Activated CD4-positive, alpha-beta T cell treated with anti-CD3 and anti-CD28 coated beads, Interleukin-2, amount 10 ng/mL, durations not matched to agents 24 days and 14 days (primary cell): Measurements from ENCODE around the gene ARHGAP22. TPM values are rescaled to one million over a fixed set of nuclear protein-coding genes. Genes with fewer than 3 reads are reported as not detected.

ENCODE experiments used
- DNase-seq: peaks from one replicate; pipeline ENCODE4 v3.0.0; 2022
- H3K27ac Mint-ChIP-seq: one replicate; pipeline ENCODE4 v1.8.0; 2022; ENCODE audit warnings: mild to moderate bottlenecking, mixed read lengths
- H3K27me3 Mint-ChIP-seq: one replicate; pipeline ENCODE4 v1.8.0; 2022; ENCODE audit warnings: mixed read lengths
- H3K36me3 Mint-ChIP-seq: one replicate; pipeline ENCODE4 v1.8.0; 2022; ENCODE audit warnings: low read depth, mild to moderate bottlenecking, mixed read lengths
- H3K4me1 Mint-ChIP-seq: one replicate; pipeline ENCODE4 v1.8.0; 2021; ENCODE audit warnings: mixed read lengths
- H3K4me3 Mint-ChIP-seq: one replicate; pipeline ENCODE4 v1.8.0; 2022; ENCODE audit warnings: mild to moderate bottlenecking, moderate library complexity, mixed read lengths
- H3K9me3 Mint-ChIP-seq: one replicate; pipeline ENCODE4 v1.8.0; 2021; ENCODE audit warnings: mixed read lengths
- intact Hi-C: fragments of 100-400 bp; cut with micrococcal nuclease; formaldehyde crosslinking; loops from one replicate; pipeline ENCODE4 v1.15.1; 2023
- total RNA-seq: library from RNA; stranded (reverse); gene quantifications from 2 replicates; pipeline ENCODE4 v1.2.3, GENCODE V29; 2022

The ARHGAP22 gene
- total RNA-seq, 1 donor from 2014 or later = not detected

DNA sequence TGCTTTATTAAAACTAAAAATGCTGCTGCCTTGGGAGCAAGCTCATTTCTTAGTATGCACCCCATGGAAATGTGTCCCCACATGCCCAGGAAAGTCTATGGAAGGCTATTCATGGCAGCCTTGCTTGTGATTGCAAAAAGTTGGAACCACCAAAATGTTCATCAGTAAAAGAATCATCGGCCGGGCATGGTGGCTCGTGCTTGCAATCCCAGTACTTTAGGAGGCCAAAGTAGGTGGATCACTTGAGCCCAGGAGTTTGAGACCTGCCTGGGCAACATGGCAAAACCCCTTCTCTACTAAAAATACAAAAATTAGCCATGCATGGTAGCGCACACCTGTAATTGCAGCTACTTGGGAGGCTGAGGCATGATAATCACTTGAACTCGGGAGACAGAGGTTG is 79.8 kb downstream of the ARHGAP22 start:
- no peaks in the 10 kb centered on the region for H3K4me1 Mint-ChIP-seq
- H3K36me3 Mint-ChIP-seq = no peaks in the 10 kb centered on the region
- DNase-seq = no peak
- intact Hi-C loops = no loop called here
- no peak overlapping the region for H3K27ac Mint-ChIP-seq
- H3K9me3 Mint-ChIP-seq = no peaks in the 10 kb centered on the region
- H3K27me3 Mint-ChIP-seq = peaks cover 54% of the 10 kb centered on the region
- no peak overlapping the region for H3K4me3 Mint-ChIP-seq

DNA sequence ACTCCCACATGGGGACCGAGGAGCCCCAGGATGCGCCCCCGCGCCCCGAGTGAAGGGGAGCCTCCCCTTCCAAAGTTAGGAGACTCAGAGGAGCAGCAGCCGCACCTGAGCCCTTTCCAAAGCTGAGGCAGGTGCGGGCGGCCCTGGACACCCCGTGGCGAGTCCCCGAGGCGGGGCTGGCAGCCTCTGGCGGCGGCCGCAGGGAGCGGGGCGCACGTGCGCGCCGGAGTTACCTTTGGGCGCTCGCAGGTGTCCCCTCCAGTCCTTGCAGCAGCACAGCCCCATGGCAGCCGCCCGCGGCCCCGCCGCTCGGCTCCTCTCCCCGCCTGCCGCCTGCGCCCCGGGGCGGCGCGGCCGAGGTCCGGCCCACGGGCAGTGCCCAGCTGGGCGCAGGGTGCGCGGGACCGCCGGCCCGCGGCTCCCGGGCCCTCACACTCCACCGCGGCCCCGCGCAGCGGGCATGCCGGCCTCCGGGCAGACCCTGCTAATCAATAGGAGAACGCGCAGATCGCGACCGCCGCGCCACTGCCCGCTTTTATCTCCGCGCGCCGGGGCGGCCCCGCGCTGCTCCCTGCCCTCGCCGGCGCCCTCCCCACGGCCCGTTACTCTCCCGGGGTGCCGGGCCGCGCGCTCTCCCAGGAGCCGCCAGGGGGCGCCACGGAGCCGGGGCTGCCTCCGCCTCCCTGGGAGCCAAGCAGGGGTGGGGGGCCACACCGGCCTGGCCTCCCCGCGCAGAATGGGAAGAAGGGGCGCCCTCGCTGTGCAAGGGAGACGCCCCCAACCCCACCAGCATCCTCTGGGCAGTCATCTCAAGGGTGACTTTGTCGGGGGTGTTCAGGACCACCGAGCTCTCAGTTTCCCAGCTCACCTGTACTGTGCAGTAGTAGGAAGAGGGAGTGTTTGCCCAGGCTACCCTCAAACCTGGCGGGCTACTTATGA is 80.8 kb downstream of the ARHGAP22 start:
- H3K27me3 Mint-ChIP-seq = peaks cover 60% of the 10 kb centered on the region
- H3K9me3 Mint-ChIP-seq = no peaks in the 10 kb centered on the region
- DNase-seq = no peak
- H3K27ac Mint-ChIP-seq = no peak overlapping the region
- H3K36me3 Mint-ChIP-seq = no peaks in the 10 kb centered on the region
- H3K4me3 Mint-ChIP-seq = no peak overlapping the region
- intact Hi-C loops = no loop called here
- H3K4me1 Mint-ChIP-seq = no peaks in the 10 kb centered on the region

DNA sequence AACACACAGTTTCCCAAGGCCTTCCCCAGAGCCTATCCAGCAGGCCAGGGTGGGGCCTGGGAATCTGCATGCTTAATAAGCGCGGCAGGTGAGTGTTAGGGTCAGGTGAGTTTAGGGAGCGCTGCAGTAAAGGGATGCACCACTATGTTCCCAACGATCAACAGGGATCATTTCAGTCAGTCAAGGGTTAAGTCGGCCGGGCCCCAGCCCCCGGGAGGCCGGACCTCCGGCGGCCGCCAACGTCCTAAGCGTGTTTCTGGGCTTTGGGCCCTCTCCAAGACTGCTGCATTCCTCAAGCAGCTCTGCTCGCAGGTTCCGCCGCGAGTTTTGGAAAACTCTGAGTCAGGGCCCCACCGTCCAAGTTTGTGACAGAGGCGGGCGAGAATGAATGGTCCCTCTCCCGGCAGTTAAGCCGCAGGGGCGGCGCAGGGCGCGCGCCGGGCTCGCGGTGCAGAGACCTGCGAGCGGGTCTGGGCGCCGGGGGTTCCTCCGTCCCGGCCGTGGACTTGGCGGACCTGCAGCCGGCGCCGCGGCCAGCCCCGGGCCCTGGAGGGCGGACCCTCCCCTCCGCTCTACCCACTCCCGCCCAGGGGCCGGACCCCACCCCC is 81.6 kb downstream of the ARHGAP22 start:
- Mint-ChIP-seq H3K4me3 (no peak overlapping the region), H3K9me3 (no peaks in the 10 kb centered on the region), H3K27me3 (peaks cover 58% of the 10 kb centered on the region), H3K27ac (no peak overlapping the region), H3K4me1 (no peaks in the 10 kb centered on the region), H3K36me3 (no peaks in the 10 kb centered on the region)
- intact Hi-C loops = no loop called here
- DNase-seq = no peak

DNA sequence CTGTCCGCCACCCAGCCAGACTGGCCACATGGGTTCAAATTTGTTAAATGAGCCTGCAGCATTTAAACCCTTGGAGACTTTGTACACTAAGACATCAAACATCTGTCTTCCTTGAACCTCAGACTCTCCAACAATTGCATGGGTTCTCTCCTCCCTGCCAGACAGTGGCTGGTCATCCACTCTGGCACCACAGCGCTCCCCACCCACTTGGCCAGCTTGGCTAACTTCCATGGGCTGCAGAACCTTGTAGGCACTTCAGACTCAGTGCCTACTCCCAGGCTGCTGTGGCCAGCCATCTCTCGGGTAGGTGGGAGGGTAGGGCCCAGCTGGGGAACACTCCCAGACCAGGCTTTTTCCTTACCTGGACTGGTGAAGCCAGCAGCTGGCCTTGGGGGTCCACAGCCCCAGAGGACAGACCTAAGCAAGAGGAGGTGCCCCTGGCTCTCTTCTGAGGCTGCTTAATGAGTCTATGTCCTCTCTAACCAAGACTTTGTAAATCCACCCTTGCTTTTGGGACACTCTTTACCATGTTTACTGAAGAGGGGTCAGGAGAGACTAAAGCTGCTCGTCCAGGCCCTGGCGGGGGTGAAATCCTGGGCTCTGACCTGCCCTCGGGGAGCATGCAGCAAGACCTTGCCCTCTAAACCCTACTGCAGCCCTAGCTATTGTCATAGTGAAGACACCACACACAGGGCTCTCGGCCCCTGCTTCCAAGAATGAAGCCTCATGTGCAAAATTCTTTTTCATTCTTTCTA is 82.7 kb downstream of the ARHGAP22 start:
- DNase-seq = no peak
- Mint-ChIP-seq H3K4me3 (no peak overlapping the region), H3K9me3 (no peaks in the 10 kb centered on the region), H3K4me1 (no peaks in the 10 kb centered on the region), H3K27me3 (peaks cover 56% of the 10 kb centered on the region), H3K27ac (no peak overlapping the region), H3K36me3 (no peaks in the 10 kb centered on the region)
- intact Hi-C loops = no loop called here

GRCh38 chr10:48520594-48520993 is 84.3 kb downstream of the ARHGAP22 start:
- intact Hi-C loops = no loop called here
- H3K27me3 Mint-ChIP-seq = peaks cover 48% of the 10 kb centered on the region
- DNase-seq = no peak
- H3K27ac Mint-ChIP-seq = no peak overlapping the region
- no peaks in the 10 kb centered on the region for H3K9me3 Mint-ChIP-seq
- no peaks in the 10 kb centered on the region for H3K4me1 Mint-ChIP-seq
- no peaks in the 10 kb centered on the region for H3K36me3 Mint-ChIP-seq
- H3K4me3 Mint-ChIP-seq = no peak overlapping the region

DNA sequence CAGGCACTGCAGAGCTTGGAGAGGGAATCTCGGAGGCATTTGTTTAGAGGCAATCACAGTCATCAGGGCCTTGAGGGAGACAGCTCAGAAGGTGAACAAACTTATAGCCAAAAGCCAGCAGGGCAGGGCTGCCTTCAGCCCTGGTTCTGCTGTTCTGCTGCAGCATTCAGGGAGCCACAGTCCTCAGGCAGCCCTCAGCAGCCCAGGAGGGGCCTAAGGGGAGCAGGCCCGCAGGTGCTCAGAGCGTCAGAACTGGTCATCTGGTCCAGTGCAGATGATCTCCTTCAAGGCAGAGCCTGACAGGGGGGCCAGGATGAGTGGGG is 84.7 kb downstream of the ARHGAP22 start:
- H3K4me1 Mint-ChIP-seq = no peaks in the 10 kb centered on the region
- no peaks in the 10 kb centered on the region for H3K36me3 Mint-ChIP-seq
- DNase-seq = no peak
- H3K27ac Mint-ChIP-seq = no peak overlapping the region
- peaks cover 44% of the 10 kb centered on the region for H3K27me3 Mint-ChIP-seq
- H3K4me3 Mint-ChIP-seq = no peak overlapping the region
- intact Hi-C loops = no loop called here
- H3K9me3 Mint-ChIP-seq = no peaks in the 10 kb centered on the region

GRCh38 chr10:48519481-48520183 is 85.2 kb downstream of the ARHGAP22 start:
- DNase-seq = no peak
- Mint-ChIP-seq H3K27me3 (peaks cover 39% of the 10 kb centered on the region), H3K4me1 (no peaks in the 10 kb centered on the region), H3K27ac (no peak overlapping the region), H3K9me3 (no peaks in the 10 kb centered on the region), H3K4me3 (no peak overlapping the region), H3K36me3 (no peaks in the 10 kb centered on the region)
- intact Hi-C loops = no loop called here

GRCh38 chr10:48518986-48519385 is 85.9 kb downstream of the ARHGAP22 start:
- Mint-ChIP-seq H3K9me3 (no peaks in the 10 kb centered on the region), H3K27me3 (peaks cover 38% of the 10 kb centered on the region), H3K4me1 (no peaks in the 10 kb centered on the region), H3K27ac (no peak overlapping the region), H3K4me3 (no peak overlapping the region), H3K36me3 (no peaks in the 10 kb centered on the region)
- no peak for DNase-seq
- intact Hi-C loops = no loop called here

DNA sequence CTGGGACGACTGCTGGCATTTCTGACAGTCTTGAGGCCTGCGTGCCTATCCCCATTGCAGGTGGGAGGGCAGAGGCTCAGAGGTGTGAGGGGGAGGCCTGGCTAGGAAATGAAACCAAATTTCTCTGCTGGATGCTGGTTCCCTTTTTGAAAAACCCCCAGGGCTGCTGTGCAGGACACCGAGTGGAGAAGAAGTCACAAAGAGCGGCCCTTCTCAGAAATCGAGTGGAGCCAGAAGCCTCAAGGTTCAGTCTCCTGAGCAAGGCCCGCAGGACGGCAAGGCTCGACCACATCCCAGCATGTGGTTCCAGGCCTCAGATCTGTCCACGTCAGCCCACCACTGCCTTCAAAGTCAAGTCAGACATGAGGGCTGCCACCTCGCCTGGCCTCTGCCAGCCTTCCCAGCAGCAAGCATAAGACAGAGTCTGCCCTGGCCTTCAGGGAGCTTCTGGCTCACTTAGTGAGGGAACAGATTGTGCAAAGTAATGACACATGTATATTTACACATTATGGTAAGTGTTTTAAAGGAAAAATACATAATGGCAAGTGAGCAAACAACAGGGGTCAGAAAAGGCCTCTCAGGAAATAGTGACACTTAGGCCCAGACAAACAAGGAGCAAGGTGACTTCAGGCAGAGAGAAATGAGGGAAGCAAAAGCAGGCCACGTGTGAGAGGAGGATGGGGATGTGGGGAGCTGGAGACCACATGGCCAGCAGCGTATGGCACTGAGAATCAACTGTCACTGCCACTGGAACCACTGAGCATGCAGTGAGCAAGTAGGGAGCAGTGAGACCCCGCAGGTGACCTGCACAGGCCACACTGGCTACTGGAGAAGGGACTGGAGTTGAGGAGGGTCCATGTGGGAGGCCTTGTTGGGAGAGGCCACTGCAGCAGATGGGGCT is 86.7 kb downstream of the ARHGAP22 start:
- H3K9me3 Mint-ChIP-seq = no peaks in the 10 kb centered on the region
- intact Hi-C loops = no loop called here
- H3K27me3 Mint-ChIP-seq = peaks cover 40% of the 10 kb centered on the region
- no peak overlapping the region for H3K4me3 Mint-ChIP-seq
- no peaks in the 10 kb centered on the region for H3K4me1 Mint-ChIP-seq
- no peaks in the 10 kb centered on the region for H3K36me3 Mint-ChIP-seq
- H3K27ac Mint-ChIP-seq = no peak overlapping the region
- no peak for DNase-seq

DNA sequence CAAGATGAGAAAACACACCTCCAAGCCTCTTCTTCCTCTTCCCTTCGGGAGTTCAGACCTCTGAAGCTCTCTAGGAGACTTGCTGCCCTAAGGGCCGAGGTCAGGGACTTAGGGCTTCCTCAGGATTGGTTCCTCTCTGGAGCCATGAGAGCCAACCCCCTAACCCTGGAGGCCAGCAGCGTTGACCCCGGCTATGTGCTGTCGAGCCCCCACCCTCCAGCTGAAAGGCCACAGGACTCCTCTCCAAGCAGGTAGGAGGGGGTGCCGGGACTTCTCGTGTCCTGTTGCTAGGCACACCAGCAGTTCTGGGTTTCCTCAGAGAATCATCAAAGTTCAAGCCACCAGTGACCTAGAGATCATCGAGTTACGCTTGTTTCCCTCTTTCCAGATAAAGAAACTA is 87.4 kb downstream of the ARHGAP22 start:
- intact Hi-C loops = no loop called here
- Mint-ChIP-seq H3K9me3 (no peaks in the 10 kb centered on the region), H3K4me1 (no peaks in the 10 kb centered on the region), H3K36me3 (no peaks in the 10 kb centered on the region), H3K27ac (no peak overlapping the region), H3K27me3 (peaks cover 34% of the 10 kb centered on the region), H3K4me3 (no peak overlapping the region)
- no peak for DNase-seq

GRCh38 chr10:48516911-48517310 is 88.0 kb downstream of the ARHGAP22 start:
- Mint-ChIP-seq H3K27me3 (peaks cover 32% of the 10 kb centered on the region), H3K36me3 (no peaks in the 10 kb centered on the region), H3K4me1 (no peaks in the 10 kb centered on the region), H3K4me3 (no peak overlapping the region), H3K27ac (no peak overlapping the region), H3K9me3 (no peaks in the 10 kb centered on the region)
- no peak for DNase-seq
- intact Hi-C loops = no loop called here

DNA sequence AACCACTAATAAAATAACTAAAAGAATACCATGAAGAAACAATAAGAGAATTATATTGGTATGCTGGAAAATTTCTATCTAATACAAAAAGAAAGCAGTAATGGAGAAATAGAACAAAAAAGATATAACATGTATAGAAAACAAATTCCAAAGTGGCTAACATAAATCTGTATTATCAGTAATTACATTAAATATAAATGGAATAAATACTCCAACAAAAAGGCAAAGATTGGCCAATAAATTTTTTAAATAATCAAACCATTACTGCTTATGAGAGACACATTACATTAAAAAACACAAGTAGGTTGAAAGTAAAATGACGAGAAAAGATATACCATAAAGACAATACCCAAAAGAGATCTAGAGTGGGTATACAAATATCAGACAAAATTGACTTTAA is 90.0 kb downstream of the ARHGAP22 start:
- DNase-seq = no peak
- Mint-ChIP-seq H3K9me3 (no peaks in the 10 kb centered on the region), H3K27me3 (peaks cover 13% of the 10 kb centered on the region), H3K4me3 (no peak overlapping the region), H3K27ac (no peak overlapping the region), H3K36me3 (no peaks in the 10 kb centered on the region), H3K4me1 (no peaks in the 10 kb centered on the region)
- intact Hi-C loops = loop anchor here (5.0 kb wide), 1 partner anchor 153 kb away; no protein-coding TSS in a partner anchor

DNA sequence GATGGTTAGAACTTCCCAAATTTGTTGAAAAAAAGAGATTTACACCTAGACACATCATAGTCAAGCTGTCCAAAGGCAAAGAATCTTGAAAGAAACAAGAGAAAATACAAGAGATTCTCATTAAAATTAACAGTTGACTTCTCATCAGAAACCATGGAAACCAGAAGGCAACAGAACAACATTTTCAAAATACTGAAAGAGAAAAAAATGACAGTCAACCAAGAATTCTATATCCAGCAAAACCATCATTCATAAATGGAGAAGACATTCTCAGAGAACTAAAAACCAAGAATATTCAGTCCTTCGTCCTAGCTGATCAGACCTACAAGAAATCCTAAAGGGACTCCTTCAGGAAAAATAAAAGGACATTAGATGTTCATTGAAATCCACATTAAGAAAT is 90.6 kb downstream of the ARHGAP22 start:
- H3K4me3 Mint-ChIP-seq = no peak overlapping the region
- H3K27ac Mint-ChIP-seq = no peak overlapping the region
- H3K36me3 Mint-ChIP-seq = no peaks in the 10 kb centered on the region
- DNase-seq = no peak
- intact Hi-C loops = loop anchor here (5.0 kb wide), 1 partner anchor 152 kb away; no protein-coding TSS in a partner anchor
- no peaks in the 10 kb centered on the region for H3K9me3 Mint-ChIP-seq
- peaks cover 8% of the 10 kb centered on the region for H3K27me3 Mint-ChIP-seq
- no peaks in the 10 kb centered on the region for H3K4me1 Mint-ChIP-seq
